NCI-H460 (cell line): ENCODE results near the gene ARFIP2. TPM values are rescaled to one million over a fixed set of nuclear protein-coding genes. Genes with fewer than 3 reads are reported as not detected.
A peak's percentile ranks its signal among the peaks of the same experiment; 100 is the strongest.

Experiments
- DNase-seq: peaks from one replicate; pipeline ENCODE4 v3.0.0-alpha.2; 2016; ENCODE audit warnings: low read depth; ENCODE audit errors: extremely low read depth
- total RNA-seq: library from RNA; depleted of rRNA; stranded (reverse); fragments of >200 nt; shearing (Covaris generic); gene quantifications from 2 replicates; pipeline ENCODE4 v1.2.3, GENCODE V29; 2014

The ARFIP2 gene
- total RNA-seq, 1 experiment from 2014 or later: 47.8 TPM

- DNase-seq: no peak
Measured at GRCh38 chr11:6483015-6483414, 1.9 kb upstream of the ARFIP2 start.

- DNase-seq: no peak
Measured at GRCh38 chr11:6482441-6482840, 1.3 kb upstream of the ARFIP2 start.

- DNase-seq: no peak
Measured at GRCh38 chr11:6481924-6482275, 769 bp upstream of the ARFIP2 start.

- no peak for DNase-seq
Measured at GRCh38 chr11:6480299-6480914, 724 bp downstream of the ARFIP2 start.

- DNase-seq: no peak
Measured at GRCh38 chr11:6476571-6476970, 4.6 kb downstream of the ARFIP2 start.

GRCh38 chr11:6475936-6476335 is 5.2 kb downstream of the ARFIP2 start:
- no peak for DNase-seq

- no peak for DNase-seq
Measured at GRCh38 chr11:6474806-6475500, 6.2 kb downstream of the ARFIP2 start.

GRCh38 chr11:6474413-6474792 is 6.7 kb downstream of the ARFIP2 start:
- DNase-seq: no peak

GRCh38 chr11:6473451-6474412 is 7.4 kb downstream of the ARFIP2 start, which contains the start of gene TRIM3:
Gene TRIM3 (minus strand): TSS chr11:6473941. CDS start chr11:6465695, 8,246 bp downstream.
- DNase-seq: peak; percentile 71

GRCh38 chr11:6472934-6473333 is 8.2 kb downstream of the ARFIP2 start:
- DNase-seq: no peak

- DNase-seq: no peak
Measured at GRCh38 chr11:6469599-6469998, 11.5 kb downstream of the ARFIP2 start.

GRCh38 chr11:6468712-6469495 is 12.2 kb downstream of the ARFIP2 start:
- DNase-seq: no peak

GRCh38 chr11:6459099-6459450 is 22.1 kb downstream of the ARFIP2 start:
- no peak for DNase-seq

- DNase-seq: no peak
Measured at GRCh38 chr11:6458352-6459098, 22.6 kb downstream of the ARFIP2 start.

GRCh38 chr11:6457581-6458320 is 23.4 kb downstream of the ARFIP2 start:
- DNase-seq: no peak

GRCh38 chr11:6456361-6457073 is 24.6 kb downstream of the ARFIP2 start:
- no peak for DNase-seq

- no peak for DNase-seq
Measured at GRCh38 chr11:6455070-6455469, 26.1 kb downstream of the ARFIP2 start.

GRCh38 chr11:6453152-6453551 is 28.0 kb downstream of the ARFIP2 start:
- no peak for DNase-seq

GRCh38 chr11:6452219-6452618 is 28.9 kb downstream of the ARFIP2 start:
- no peak for DNase-seq
